ENCODE data around the gene SNAPC2.
"Not testable (repeated sequence)": the region's sequence is repeated elsewhere in the genome, so short reads cannot be mapped to it uniquely, and the experiment has no call there.

SNAPC2 gene

GRCh38 chr19:7926727-7927604, 6.8 kb downstream of the SNAPC2 start:
- DNase-seq = no peak
- ChIA-PET CTCF (interaction anchor here (1.1 to 4.0 kb wide), 7 partner anchors 9 to 76 kb away, joined by 3 to 20 read pairs (median 4); partner anchors contain the start of genes MAP2K7 and TIMM44), POLR2A (interaction anchor here (1.1 kb wide), 1 partner anchor 17 kb away, joined by 4 read pairs; no protein-coding TSS in a partner anchor)
- Histone ChIP-seq H3K4me3 (ENCODE audit: control insufficient read depth in 1 of 7, extremely low read depth in 1 of 7, insufficient read depth in 4 of 7, low read depth in 2 of 7, low read length in 6 of 7) (no peak overlapping the region), H3K27ac (ENCODE audit: insufficient read depth in 1 of 2, low read depth in 1 of 2, low read length in 2 of 2, poor library complexity in 1 of 2, severe bottlenecking in 2 of 2) (no peak overlapping the region), H3K36me3 (ENCODE audit: control insufficient read depth in 4 of 4, insufficient read depth in 4 of 4, low read length in 3 of 4) (peaks cover 2 to 35% (median 27%) of the 10 kb centered on the region in 4 experiments), H3K9me3 (ENCODE audit: control extremely low read depth in 1 of 5, control insufficient read depth in 4 of 5, insufficient read depth in 2 of 5, low read depth in 1 of 5, low read length in 4 of 5) (no peaks in the 10 kb centered on the region), H3K4me1 (ENCODE audit: control extremely low read depth in 1 of 4, control insufficient read depth in 4 of 4, insufficient read depth in 4 of 4, low read length in 3 of 4) (peaks cover 0 to 28% (median 17%) of the 10 kb centered on the region in 4 experiments), H3K27me3 (replicated peaks in 2 of 5; ENCODE audit: control insufficient read depth in 4 of 5, insufficient read depth in 5 of 5, low read length in 4 of 5) (no peaks in the 10 kb centered on the region)
- WGBS (ENCODE audit: insufficient coverage) = 95% methylated on average over 25 of the region's 32 CpGs

GRCh38 chr19:7927605-7928333, 7.6 kb downstream of the SNAPC2 start:
- no peak overlapping the region for H3K27ac ChIP-seq (ENCODE audit: insufficient read depth in 1 of 2, low read depth in 1 of 2, low read length in 2 of 2, poor library complexity in 1 of 2, severe bottlenecking in 2 of 2)
- ChIA-PET CTCF (interaction anchor here (1.1 to 4.0 kb wide), 7 partner anchors 10 to 76 kb away, joined by 3 to 20 read pairs (median 4); partner anchors contain the start of genes MAP2K7 and TIMM44), POLR2A (no interaction called here)
- H3K36me3 ChIP-seq (ENCODE audit: control insufficient read depth in 4 of 4, insufficient read depth in 4 of 4, low read length in 3 of 4) = peaks cover 6 to 35% (median 28%) of the 10 kb centered on the region in 4 experiments
- H3K4me3 ChIP-seq (ENCODE audit: control insufficient read depth in 1 of 7, extremely low read depth in 1 of 7, insufficient read depth in 4 of 7, low read depth in 2 of 7, low read length in 6 of 7) = no peak overlapping the region
- 98% methylated on average over 16 of the region's 23 CpGs for WGBS (ENCODE audit: insufficient coverage)
- peaks cover 0 to 27% (median 16%) of the 10 kb centered on the region in 4 experiments for H3K4me1 ChIP-seq (ENCODE audit: control extremely low read depth in 1 of 4, control insufficient read depth in 4 of 4, insufficient read depth in 4 of 4, low read length in 3 of 4)
- no peaks in the 10 kb centered on the region for H3K9me3 ChIP-seq (ENCODE audit: control extremely low read depth in 1 of 5, control insufficient read depth in 4 of 5, insufficient read depth in 2 of 5, low read depth in 1 of 5, low read length in 4 of 5)
- no peak for DNase-seq
- H3K27me3 ChIP-seq (replicated peaks in 2 of 5; ENCODE audit: control insufficient read depth in 4 of 5, insufficient read depth in 5 of 5, low read length in 4 of 5) = no peaks in the 10 kb centered on the region

GRCh38 chr19:7928334-7928706, 8.2 kb downstream of the SNAPC2 start:
- ChIA-PET POLR2A (interaction anchor here (1.6 kb wide), 1 partner anchor 15 kb away, joined by 12 read pairs; the partner anchor contains the start of gene TIMM44), CTCF (interaction anchor here (0.6 to 4.0 kb wide), 7 partner anchors 10 to 133 kb away, joined by 3 to 20 read pairs (median 4); partner anchors contain the start of gene TIMM44)
- no peaks in the 10 kb centered on the region for H3K27me3 ChIP-seq (replicated peaks in 2 of 5; ENCODE audit: control insufficient read depth in 4 of 5, insufficient read depth in 5 of 5, low read length in 4 of 5)
- no peak overlapping the region for H3K27ac ChIP-seq (ENCODE audit: insufficient read depth in 1 of 2, low read depth in 1 of 2, low read length in 2 of 2, poor library complexity in 1 of 2, severe bottlenecking in 2 of 2)
- no peaks in the 10 kb centered on the region for H3K9me3 ChIP-seq (ENCODE audit: control extremely low read depth in 1 of 5, control insufficient read depth in 4 of 5, insufficient read depth in 2 of 5, low read depth in 1 of 5, low read length in 4 of 5)
- peaks cover 0 to 27% (median 16%) of the 10 kb centered on the region in 4 experiments for H3K4me1 ChIP-seq (ENCODE audit: control extremely low read depth in 1 of 4, control insufficient read depth in 4 of 4, insufficient read depth in 4 of 4, low read length in 3 of 4)
- no peak for DNase-seq
- WGBS (ENCODE audit: insufficient coverage) = 98% methylated on average over 8 of the region's 9 CpGs
- peaks cover 6 to 40% (median 28%) of the 10 kb centered on the region in 4 experiments for H3K36me3 ChIP-seq (ENCODE audit: control insufficient read depth in 4 of 4, insufficient read depth in 4 of 4, low read length in 3 of 4)
- H3K4me3 ChIP-seq (ENCODE audit: control insufficient read depth in 1 of 7, extremely low read depth in 1 of 7, insufficient read depth in 4 of 7, low read depth in 2 of 7, low read length in 6 of 7) = no peak overlapping the region

GRCh38 chr19:7928741-7929701, 8.9 kb downstream of the SNAPC2 start:
- Histone ChIP-seq H3K27me3 (replicated peaks in 2 of 5; ENCODE audit: control insufficient read depth in 4 of 5, insufficient read depth in 5 of 5, low read length in 4 of 5) (no peaks in the 10 kb centered on the region), H3K27ac (ENCODE audit: insufficient read depth in 1 of 2, low read depth in 1 of 2, low read length in 2 of 2, poor library complexity in 1 of 2, severe bottlenecking in 2 of 2) (no peak overlapping the region), H3K9me3 (ENCODE audit: control extremely low read depth in 1 of 5, control insufficient read depth in 4 of 5, insufficient read depth in 2 of 5, low read depth in 1 of 5, low read length in 4 of 5) (no peaks in the 10 kb centered on the region), H3K4me1 (ENCODE audit: control extremely low read depth in 1 of 4, control insufficient read depth in 4 of 4, insufficient read depth in 4 of 4, low read length in 3 of 4) (peaks cover 0 to 27% (median 16%) of the 10 kb centered on the region in 4 experiments), H3K36me3 (ENCODE audit: control insufficient read depth in 4 of 4, insufficient read depth in 4 of 4, low read length in 3 of 4) (peaks cover 6 to 47% (median 32%) of the 10 kb centered on the region in 4 experiments), H3K4me3 (ENCODE audit: control insufficient read depth in 1 of 7, extremely low read depth in 1 of 7, insufficient read depth in 4 of 7, low read depth in 2 of 7, low read length in 6 of 7) (no peak overlapping the region)
- POLR2A ChIA-PET = interaction anchor here (1.2 to 1.6 kb wide), 3 partner anchors 9 to 73 kb away, joined by 3 to 12 read pairs (median 3); partner anchors contain the start of genes SNAPC2 and TIMM44
- 63% methylated on average over 15 of the region's 24 CpGs for WGBS (ENCODE audit: insufficient coverage)
- CTCF ChIA-PET = interaction anchor here (0.6 to 4.0 kb wide), 18 partner anchors 7 to 406 kb away, joined by 3 to 20 read pairs (median 4); partner anchors contain the start of gene TIMM44
- peak; percentile 90 to 96 (median 92) for DNase-seq

GRCh38 chr19:7930030-7930429, 9.9 kb downstream of the SNAPC2 start:
- not testable (repeated sequence) for H3K9me3 ChIP-seq (ENCODE audit: control extremely low read depth in 1 of 5, control insufficient read depth in 4 of 5, insufficient read depth in 2 of 5, low read depth in 1 of 5, low read length in 4 of 5); H3K4me3 ChIP-seq (ENCODE audit: control insufficient read depth in 1 of 7, extremely low read depth in 1 of 7, insufficient read depth in 4 of 7, low read depth in 2 of 7, low read length in 6 of 7); H3K27ac ChIP-seq (ENCODE audit: insufficient read depth in 1 of 2, low read depth in 1 of 2, low read length in 2 of 2, poor library complexity in 1 of 2, severe bottlenecking in 2 of 2); H3K27me3 ChIP-seq (replicated peaks in 2 of 5; ENCODE audit: control insufficient read depth in 4 of 5, insufficient read depth in 5 of 5, low read length in 4 of 5)
- Histone ChIP-seq H3K4me1 (ENCODE audit: control extremely low read depth in 1 of 4, control insufficient read depth in 4 of 4, insufficient read depth in 4 of 4, low read length in 3 of 4) (peaks cover 0 to 25% (median 15%) of the 10 kb centered on the region in 4 experiments), H3K36me3 (ENCODE audit: control insufficient read depth in 4 of 4, insufficient read depth in 4 of 4, low read length in 3 of 4) (peaks cover 6 to 58% (median 39%) of the 10 kb centered on the region in 4 experiments)
- CTCF ChIA-PET = interaction anchor here (1.1 to 3.3 kb wide), 5 partner anchors 8 to 76 kb away, joined by 3 to 20 read pairs (median 5); no protein-coding TSS in a partner anchor
- WGBS (ENCODE audit: insufficient coverage) = 94% methylated on average over 10 of the region's 11 CpGs
- DNase-seq = peak in 1 of 3 donors; percentile 27
- POLR2A ChIA-PET = interaction anchor here (1.4 kb wide), 1 partner anchor 72 kb away, joined by 3 read pairs; no protein-coding TSS in a partner anchor

- WGBS (ENCODE audit: insufficient coverage) = 87% methylated on average over 7 of the region's 7 CpGs
- Histone ChIP-seq H3K9me3 (ENCODE audit: control extremely low read depth in 1 of 5, control insufficient read depth in 4 of 5, insufficient read depth in 2 of 5, low read depth in 1 of 5, low read length in 4 of 5) (no peaks in the 10 kb centered on the region), H3K27me3 (replicated peaks in 2 of 5; ENCODE audit: control insufficient read depth in 4 of 5, insufficient read depth in 5 of 5, low read length in 4 of 5) (no peaks in the 10 kb centered on the region), H3K27ac (ENCODE audit: insufficient read depth in 1 of 2, low read depth in 1 of 2, low read length in 2 of 2, poor library complexity in 1 of 2, severe bottlenecking in 2 of 2) (no peak overlapping the region), H3K4me1 (ENCODE audit: control extremely low read depth in 1 of 4, control insufficient read depth in 4 of 4, insufficient read depth in 4 of 4, low read length in 3 of 4) (peaks cover 0 to 18% (median 10%) of the 10 kb centered on the region in 4 experiments), H3K4me3 (ENCODE audit: control insufficient read depth in 1 of 7, extremely low read depth in 1 of 7, insufficient read depth in 4 of 7, low read depth in 2 of 7, low read length in 6 of 7) (no peak overlapping the region), H3K36me3 (ENCODE audit: control insufficient read depth in 4 of 4, insufficient read depth in 4 of 4, low read length in 3 of 4) (peaks cover 9 to 63% (median 44%) of the 10 kb centered on the region in 4 experiments)
- no peak for DNase-seq
- POLR2A ChIA-PET = no interaction called here
- CTCF ChIA-PET = interaction anchor here (1.5 to 3.3 kb wide), 3 partner anchors 10 to 77 kb away, joined by 5 to 20 read pairs (median 5); no protein-coding TSS in a partner anchor
Observed at GRCh38 chr19:7930765-7931164, 10.6 kb downstream of the SNAPC2 start.

Measured in common myeloid progenitor, CD34-positive (primary cell).